GM19463 (cell line): ENCODE results near the gene ROS1.

Source experiments
- ATAC-seq: cut with Tn5 transposase; IDR thresholded peaks from one replicate; pipeline ENCODE4 v1.9.1; 2021; ENCODE audit warnings: mild to moderate bottlenecking, moderate library complexity; ENCODE audit not compliant: unreplicated experiment

Gene ROS1

GRCh38 chr6:117441824-117442264, 16.1 kb upstream of the ROS1 start:
- ATAC-seq = no peak

DNA sequence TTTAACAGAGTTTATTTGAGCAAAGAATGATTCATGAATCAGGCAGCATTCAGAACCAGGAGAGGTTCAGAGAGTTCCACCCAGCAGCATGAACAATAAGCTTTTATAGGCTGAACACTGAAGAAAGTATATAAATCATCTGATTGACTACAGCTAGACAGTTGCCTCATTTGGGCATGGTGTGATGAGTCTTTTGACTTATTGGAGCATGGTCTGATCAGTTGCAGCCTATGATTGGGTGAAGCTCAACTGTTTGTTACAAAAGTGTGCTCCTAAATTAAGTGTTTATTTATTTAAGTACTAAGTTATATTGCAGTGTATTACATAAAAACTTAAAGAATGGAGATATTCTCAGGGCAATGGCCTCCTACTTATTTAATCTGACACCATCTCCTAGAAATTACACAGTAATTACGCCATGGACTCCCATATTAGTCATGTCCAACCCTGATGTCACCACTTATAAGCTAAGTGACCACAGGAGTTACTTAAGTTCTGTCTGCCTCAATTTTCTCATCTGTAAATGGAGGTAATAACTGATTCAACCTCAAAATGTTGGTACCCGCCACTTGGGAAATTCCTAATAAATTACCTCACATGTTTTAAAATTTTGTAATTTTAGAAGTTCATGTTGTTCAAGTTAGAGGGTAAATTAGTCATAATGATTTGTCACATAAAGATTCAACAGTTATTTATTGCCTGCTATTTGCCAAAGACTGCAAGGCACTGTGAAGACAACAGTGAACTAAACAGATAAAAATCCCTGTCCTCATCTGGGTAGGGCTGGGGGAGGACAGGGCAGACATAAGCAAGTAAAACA, 15.2 kb upstream of the ROS1 start:
- no peak for ATAC-seq

DNA sequence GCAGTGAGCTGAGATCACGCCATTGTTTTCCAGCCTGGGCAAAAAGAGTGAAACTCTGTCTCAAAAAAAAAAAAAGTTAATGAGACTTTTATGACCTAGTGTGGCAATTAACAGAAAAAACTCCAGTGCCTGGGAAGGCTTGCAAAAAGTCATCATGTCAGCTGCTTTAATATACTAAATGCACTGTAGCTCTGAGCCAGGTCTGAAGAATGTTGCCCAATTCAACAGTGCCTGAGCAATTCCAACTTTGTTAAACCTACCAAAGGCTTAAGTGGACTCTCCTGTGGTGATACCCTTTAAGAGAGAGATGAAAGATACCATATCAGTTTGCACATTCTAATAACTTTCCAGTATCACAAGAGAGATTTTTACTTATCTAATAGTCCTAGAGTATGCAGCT, 6.5 kb upstream of the ROS1 start:
- no peak for ATAC-seq

- ATAC-seq = no peak
These were observed 2.0 kb downstream of the ROS1 start for GRCh38 chr6:117423754-117424153.

DNA sequence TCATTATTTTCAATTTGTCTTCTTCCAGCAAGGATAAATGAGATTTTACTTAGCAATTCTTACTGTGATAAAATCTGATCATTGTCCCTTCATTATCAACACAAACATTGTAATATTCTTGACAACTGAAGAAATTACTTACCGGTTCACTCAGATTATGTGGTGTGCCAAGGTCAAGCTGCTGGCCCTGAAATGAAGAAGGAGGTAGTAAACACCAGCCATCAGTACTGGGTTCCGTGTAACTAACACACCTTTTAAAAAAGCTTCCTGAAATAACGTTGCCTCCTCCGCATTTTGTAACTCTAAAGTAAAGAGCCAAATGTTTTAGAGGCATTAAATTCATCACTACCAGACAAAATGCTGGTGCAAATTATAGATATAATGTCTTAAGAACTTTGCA, 7.4 kb downstream of the ROS1 start:
- no peak for ATAC-seq

DNA sequence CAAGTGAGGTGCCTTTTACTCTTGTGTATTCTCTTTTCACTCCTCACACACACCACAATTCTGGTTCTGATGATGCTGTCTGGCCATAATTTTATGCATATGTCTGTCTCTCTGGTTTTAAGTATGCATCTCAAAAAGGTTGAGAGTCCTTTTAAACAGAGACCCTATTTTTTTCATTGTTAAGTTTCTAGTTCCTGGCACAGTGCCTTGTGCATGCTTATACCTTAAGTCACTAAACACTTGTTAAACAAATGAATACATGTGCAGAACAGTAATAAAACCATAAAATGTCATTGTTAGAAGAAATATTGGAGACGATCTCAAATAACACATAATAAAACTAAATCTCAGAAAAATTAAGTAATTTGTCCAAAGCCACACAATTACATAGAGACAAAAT, 7.9 kb downstream of the ROS1 start:
- ATAC-seq = no peak

GRCh38 chr6:117414770-117415169, 11.0 kb downstream of the ROS1 start:
- ATAC-seq = no peak

- no peak for ATAC-seq
These were observed 14.3 kb downstream of the ROS1 start for GRCh38 chr6:117411474-117411873.

DNA sequence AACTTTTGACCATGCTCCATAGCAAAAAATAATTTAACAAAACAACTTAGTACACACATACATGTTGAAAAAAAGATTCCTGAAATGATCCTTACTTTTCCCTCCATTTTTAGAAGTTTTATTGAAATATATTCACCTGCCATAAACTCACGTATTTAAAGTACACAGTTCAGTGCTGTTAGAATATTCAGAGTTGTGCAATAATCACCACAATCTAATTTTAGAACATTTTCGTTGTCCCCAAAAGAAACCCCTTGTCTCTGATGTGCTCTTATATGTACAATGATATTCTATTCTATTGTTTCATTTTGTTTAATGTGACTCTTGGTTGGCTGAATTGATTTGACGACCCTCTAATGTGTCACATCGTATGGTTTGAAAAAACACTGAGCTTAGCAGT, 15.9 kb downstream of the ROS1 start:
- no peak for ATAC-seq

DNA sequence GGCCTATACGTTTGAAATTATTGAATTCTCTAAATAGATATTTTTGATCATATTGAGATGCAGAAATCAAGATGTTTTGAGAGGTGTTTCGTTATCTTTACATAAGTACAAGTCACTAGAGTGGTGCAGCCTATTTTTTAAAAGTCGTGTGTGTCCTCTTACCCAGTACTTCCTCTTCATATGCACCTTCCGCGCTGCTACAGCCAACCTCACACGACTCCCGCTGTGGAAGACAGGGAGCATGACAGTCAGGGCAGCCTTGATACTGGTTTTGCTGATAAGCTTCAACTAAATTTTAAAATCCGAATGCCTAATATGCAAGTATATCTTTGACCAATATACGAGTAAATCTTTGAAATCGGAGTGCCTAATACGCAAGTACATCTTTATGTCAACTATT, 16.3 kb downstream of the ROS1 start:
- no peak for ATAC-seq

DNA sequence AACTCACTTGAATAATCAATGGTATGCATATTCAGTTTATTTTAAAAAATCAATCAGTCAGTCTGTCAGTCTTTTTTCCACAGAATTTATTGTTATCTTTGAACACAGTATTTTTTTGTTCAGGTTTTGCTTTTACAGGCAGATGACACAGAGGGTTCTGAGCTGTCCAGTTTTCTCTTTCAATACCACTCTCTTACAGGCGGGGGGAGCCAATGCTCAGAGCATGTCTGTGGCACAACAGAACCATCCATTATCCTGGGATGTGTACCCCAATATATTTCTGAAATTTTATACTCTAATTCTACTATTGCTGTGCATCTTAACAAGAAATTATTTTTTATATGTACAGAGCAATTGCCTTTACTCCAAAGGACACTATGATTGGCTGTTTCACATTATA, 21.2 kb downstream of the ROS1 start:
- no peak for ATAC-seq

GRCh38 chr6:117401799-117402198, 23.9 kb downstream of the ROS1 start:
- ATAC-seq = no peak

- ATAC-seq = no peak
These were observed 25.8 kb downstream of the ROS1 start for GRCh38 chr6:117399924-117400323.

GRCh38 chr6:117399126-117399525, 26.6 kb downstream of the ROS1 start:
- ATAC-seq = no peak

DNA sequence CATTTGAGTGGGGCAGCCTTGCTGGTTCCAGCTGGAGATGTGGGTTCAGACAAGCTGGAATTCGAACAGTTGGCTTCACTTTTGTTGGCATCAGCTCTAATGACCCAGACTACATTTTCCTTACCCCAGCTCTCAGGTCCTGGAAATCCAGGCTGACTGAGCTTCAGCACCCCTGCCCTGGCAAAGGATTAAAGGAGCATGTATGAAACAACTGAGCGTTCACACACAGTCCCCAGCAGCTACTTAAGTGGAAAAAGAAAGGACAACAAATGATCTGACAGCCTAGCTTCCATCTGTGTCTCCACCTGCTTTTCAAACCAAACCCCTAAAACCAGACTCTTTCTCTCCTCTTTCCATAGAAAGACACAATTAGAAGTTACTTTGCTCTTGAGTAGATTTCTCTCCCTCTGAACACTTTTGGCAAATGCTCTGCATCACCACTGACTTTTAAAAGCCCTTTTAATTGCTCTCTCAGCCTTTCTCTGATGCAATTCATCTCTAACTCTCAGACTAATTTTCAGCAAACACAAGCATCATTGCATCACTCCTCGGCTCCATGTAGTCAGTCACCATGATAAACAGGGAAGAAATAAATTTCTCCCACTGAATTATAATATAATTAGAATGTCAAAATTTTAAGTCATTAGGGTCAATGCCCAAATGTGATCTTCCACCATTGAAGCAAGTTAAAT, 28.1 kb downstream of the ROS1 start:
- no peak for ATAC-seq

DNA sequence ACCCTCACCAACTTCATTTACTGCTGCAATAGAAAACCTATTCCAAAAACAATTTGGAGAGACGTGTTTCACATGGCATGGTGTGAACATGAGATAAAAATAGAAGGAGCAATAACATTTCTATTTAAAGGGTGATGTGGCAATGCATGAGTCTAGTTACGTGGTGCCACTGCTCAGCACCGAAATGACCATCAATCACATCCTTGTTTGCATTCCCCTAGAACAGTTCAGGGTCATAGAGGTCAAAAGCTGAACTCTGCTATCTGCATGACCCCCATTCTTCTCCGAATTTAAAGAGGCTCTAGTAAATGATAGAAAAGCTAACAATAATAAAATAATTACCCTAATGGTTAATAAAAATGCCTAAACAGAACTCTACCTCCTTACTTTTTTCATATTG, 29.5 kb downstream of the ROS1 start:
- ATAC-seq = no peak

- no peak for ATAC-seq
These were observed 30.6 kb downstream of the ROS1 start for GRCh38 chr6:117395164-117395563.

GRCh38 chr6:117393045-117393444, 32.7 kb downstream of the ROS1 start:
- ATAC-seq = no peak

DNA sequence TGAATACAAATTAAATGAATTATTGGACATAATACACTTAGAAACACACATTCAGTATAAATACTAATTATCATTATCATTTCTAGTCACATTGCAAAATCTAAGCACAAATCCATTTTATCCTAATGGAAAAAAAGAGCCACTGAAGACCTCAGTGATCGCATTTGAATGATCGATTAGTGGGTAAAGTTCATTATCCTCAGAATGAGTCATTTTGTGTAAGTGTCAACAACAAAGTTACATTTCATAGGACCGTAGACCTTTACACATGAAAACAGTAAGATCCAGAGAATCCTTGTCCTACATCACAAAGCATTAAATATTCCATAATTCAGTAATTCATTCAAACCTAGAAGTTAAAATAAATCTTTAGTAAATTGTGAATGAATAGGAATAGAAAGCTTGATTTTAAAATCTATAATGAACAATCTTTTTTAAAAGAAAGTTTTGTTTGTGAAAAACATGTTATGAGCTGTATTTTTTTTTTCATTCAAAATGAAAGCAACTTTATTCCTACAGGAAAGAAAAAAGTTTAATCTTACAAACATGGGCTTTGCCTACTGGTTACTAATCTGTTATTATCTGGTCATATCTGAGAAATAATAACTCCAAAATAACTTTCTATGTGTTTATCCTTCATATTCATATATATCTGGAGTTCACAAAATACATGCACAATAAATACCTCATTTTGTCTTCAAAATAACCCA, 33.7 kb downstream of the ROS1 start:
- no peak for ATAC-seq

- no peak for ATAC-seq
These were observed 36.3 kb downstream of the ROS1 start for GRCh38 chr6:117389227-117390057.

GRCh38 chr6:117387454-117387974, 38.2 kb downstream of the ROS1 start:
- no peak for ATAC-seq
